Esophagus muscularis mucosa (tissue), 3 donors: ENCODE results near the gene PEAR1.

Source experiments
- CTCF ChIP-seq, 3 experiments: fragments of 200-600 bp in 2 of 3; fragments of 450-650 bp in 1 of 3; sonication (generic) in 2 of 3; IDR thresholded peaks; one replicate each; pipeline ENCODE4 v1.5.1; 2017 to 2019; ENCODE audit warnings: antibody characterized with exemption in 3 of 3, mild to moderate bottlenecking in 2 of 3, moderate library complexity in 1 of 3
- POLR2A ChIP-seq: fragments of 450-650 bp; IDR thresholded peaks from one replicate; pipeline ENCODE4 v1.6.1; 2017; ENCODE audit warnings: antibody characterized with exemption, moderate library complexity, mild to moderate bottlenecking, low read depth

GRCh38 chr1:156859523-156860112, 33.9 kb upstream of the PEAR1 start:
- TF ChIP-seq CTCF (IDR thresholded peaks at IDR 0.05) (no peak), POLR2A (no peak)
